Stimulated activated CD4-positive, alpha-beta T cell treated with anti-CD3 and anti-CD28 coated beads, Interleukin-1b, Interleukin-23, amount 100 ng/mL, for 48 hours (primary cell): Measurements from ENCODE around the gene SMIM27.
"Not testable (repeated sequence)": the region's sequence is repeated elsewhere in the genome, so short reads cannot be mapped to it uniquely, and the experiment has no call there.

Source experiments
- DNase-seq: peaks from one replicate; pipeline ENCODE4 v3.0.0-alpha.2; 2020

Gene SMIM27

GRCh38 chr9:32552172-32552872 lies at the start of gene SMIM27, which contains the start of gene TOPORS:
Gene SMIM27, plus strand, starts transcription at chr9:32552327. Its CDS starts 108 bp downstream, at chr9:32552435.
Gene TOPORS, minus strand, starts transcription at chr9:32552586. Its CDS starts 150 bp downstream, at chr9:32552436.
- DNase-seq = peak; percentile 90

- DNase-seq = no peak
Measured at GRCh38 chr9:32502464-32502863, 49.7 kb upstream of the SMIM27 start.

GRCh38 chr9:32503008-32503407 lies 49.1 kb upstream of the SMIM27 start:
- no peak for DNase-seq

- no peak for DNase-seq
Measured at GRCh38 chr9:32508728-32509127, 43.4 kb upstream of the SMIM27 start.

- DNase-seq = no peak
Measured at GRCh38 chr9:32516241-32516640, 35.9 kb upstream of the SMIM27 start.

- no peak for DNase-seq
Measured at GRCh38 chr9:32518276-32518675, 33.9 kb upstream of the SMIM27 start.

- no peak for DNase-seq
Measured at GRCh38 chr9:32523910-32524309, 28.2 kb upstream of the SMIM27 start.

- not testable (repeated sequence) for DNase-seq
Measured at GRCh38 chr9:32524558-32524891, 27.6 kb upstream of the SMIM27 start.

- peak; percentile 8 for DNase-seq
Measured at GRCh38 chr9:32524892-32525708, 27.0 kb upstream of the SMIM27 start.

GRCh38 chr9:32525709-32526030 lies 26.5 kb upstream of the SMIM27 start:
- no peak for DNase-seq

GRCh38 chr9:32526041-32526706 lies 26.0 kb upstream of the SMIM27 start, which contains the start of gene RIGI:
Gene RIGI, minus strand, starts transcription at chr9:32526196. Its CDS starts 30 bp downstream, at chr9:32526166.
- DNase-seq = peak; percentile 70

GRCh38 chr9:32526707-32527048 lies 25.4 kb upstream of the SMIM27 start:
- DNase-seq = no peak

- no peak for DNase-seq
Measured at GRCh38 chr9:32533336-32533735, 18.8 kb upstream of the SMIM27 start.

- DNase-seq = no peak
Measured at GRCh38 chr9:32533816-32534215, 18.3 kb upstream of the SMIM27 start.

- DNase-seq = no peak
Measured at GRCh38 chr9:32543047-32543446, 9.1 kb upstream of the SMIM27 start.

- DNase-seq = no peak
Measured at GRCh38 chr9:32545884-32546283, 6.2 kb upstream of the SMIM27 start.

GRCh38 chr9:32548213-32548612 lies 3.9 kb upstream of the SMIM27 start:
- not testable (repeated sequence) for DNase-seq

- DNase-seq = no peak
Measured at GRCh38 chr9:32550150-32550561, 2.0 kb upstream of the SMIM27 start.

- DNase-seq = peak; percentile 90
Measured at GRCh38 chr9:32550562-32551275, 1.4 kb upstream of the SMIM27 start.

GRCh38 chr9:32551276-32552051 lies 663 bp upstream of the SMIM27 start:
- DNase-seq = peak; percentile 60

- DNase-seq = no peak
Measured at GRCh38 chr9:32554107-32554506, 2.0 kb downstream of the SMIM27 start.

GRCh38 chr9:32554591-32554990 lies 2.5 kb downstream of the SMIM27 start:
- DNase-seq = no peak
